ENCODE data around the gene TAF11L4.
A peak's percentile ranks its signal among the peaks of the same experiment; 100 is the strongest.
"Not testable (repeated sequence)": the region's sequence is repeated elsewhere in the genome, so short reads cannot be mapped to it uniquely, and the experiment has no call there.

TAF11L4 gene

DNA sequence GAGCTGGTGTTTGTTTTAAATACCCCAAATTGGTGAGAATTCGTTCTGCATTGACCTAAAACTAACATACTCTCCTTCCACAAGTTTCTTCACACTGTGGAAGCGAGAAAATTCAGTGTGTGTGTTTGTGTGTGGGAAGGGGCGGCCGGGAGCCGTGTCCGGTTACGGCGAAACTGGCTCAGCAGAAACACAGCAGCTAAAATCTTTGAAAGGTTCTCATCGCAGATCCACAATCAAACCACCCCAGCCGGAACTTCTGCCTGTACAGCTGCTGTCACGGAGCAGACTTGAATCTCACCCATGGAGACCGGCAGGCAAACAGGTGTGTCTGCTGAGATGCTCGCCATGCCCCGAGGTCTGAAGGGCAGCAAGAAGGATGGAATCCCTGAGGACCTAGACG, at the start of gene TAF11L4:
TAF11L4 (plus strand) TSS at position 301 of the 400 bp plus-strand sequence.
- not testable (repeated sequence) for DNase-seq (ENCODE audit: low read depth in 2 of 2)

DNA sequence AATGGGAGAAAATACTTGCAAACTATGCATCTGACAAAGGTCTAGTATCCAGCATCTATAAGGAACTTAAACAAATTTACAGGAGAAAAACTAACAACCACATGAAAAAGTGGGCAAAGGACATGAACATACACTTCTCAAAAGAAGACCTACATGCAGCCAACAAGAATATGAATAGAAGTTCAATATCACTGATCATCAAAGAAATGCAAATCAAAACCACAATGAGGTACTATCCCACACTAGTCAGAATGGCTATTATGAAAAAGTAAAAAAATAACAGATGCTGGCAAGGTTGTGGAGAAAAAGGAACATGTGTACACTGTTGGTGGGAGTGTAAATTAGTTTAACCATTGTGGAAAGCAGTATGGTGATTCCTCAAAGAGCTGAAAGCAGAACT, 46.5 kb upstream of the TAF11L4 start:
- DNase-seq (ENCODE audit: low read depth in 2 of 2): not testable (repeated sequence)

DNA sequence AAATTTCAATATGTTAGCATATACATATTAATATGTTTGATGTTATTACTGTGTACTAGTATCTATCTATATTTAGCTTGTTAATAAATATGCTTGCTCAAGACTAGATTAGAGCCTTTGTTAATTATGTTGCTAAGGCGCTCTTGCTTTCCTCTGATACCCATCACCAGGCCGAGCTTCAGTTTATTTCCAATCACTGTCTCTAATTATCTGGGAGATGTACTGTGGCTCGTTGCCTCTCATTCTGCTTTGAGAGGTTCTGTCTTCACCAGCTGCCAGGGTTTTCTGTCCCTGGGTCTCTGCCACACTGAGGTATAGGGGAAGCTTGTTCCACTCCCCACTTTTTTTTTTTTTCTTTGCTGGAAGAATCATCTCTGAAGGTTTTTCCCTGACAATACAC, 44.6 kb upstream of the TAF11L4 start:
- no peak for DNase-seq (ENCODE audit: low read depth in 2 of 2)

DNA sequence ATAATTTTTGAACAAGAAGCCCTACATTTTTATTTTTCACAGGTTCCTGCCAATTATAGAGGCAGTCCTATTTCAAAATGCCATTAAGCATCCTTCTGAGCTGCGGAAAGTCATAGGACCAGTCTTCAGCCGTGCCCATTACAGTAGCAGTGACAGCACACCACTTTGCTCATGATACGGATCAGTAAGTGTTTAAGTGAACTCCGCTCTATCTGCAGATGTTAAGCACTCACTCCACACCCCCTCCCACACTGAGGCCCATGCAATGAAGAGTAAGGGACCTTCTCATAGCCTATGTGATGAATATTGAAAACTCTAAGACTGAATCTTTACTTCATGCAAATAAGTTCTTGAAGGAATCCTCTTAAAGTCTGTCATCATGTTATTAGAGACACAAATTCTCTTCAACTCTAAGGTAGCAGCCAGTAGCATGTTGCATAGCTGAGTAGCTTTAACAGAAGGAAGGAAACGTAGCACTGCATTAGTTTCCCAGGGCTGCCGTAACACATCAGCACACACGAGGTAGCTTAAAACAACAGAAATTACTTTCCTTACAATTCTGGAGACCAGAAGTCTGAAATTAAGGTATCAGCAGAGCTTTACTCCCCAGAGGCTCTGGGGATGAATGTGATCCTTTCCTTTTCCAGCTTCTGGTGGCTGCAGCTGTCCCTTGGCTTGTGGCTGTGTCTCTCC, 43.9 kb upstream of the TAF11L4 start:
- DNase-seq (ENCODE audit: low read depth in 2 of 2): no peak

DNA sequence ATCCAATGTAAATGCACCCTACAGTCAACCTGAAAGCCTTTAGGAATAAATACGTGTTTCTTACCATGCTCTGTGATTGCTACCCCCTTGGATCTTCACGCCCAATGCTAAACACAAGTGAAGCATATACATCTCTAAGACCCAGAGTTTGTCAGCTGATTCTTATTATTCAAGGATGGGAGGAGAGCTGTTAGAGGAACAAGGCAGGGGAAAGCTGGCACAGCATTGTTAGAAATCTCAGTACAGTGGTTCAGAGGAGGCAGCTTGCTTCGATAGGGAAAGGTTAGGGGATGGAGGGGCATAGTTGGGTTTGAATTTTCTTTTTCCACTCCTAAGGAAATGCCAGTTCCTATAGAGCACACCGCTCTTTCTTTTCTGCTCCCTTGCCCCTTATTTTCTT, 40.2 kb upstream of the TAF11L4 start:
- no peak for DNase-seq (ENCODE audit: low read depth in 2 of 2)

DNA sequence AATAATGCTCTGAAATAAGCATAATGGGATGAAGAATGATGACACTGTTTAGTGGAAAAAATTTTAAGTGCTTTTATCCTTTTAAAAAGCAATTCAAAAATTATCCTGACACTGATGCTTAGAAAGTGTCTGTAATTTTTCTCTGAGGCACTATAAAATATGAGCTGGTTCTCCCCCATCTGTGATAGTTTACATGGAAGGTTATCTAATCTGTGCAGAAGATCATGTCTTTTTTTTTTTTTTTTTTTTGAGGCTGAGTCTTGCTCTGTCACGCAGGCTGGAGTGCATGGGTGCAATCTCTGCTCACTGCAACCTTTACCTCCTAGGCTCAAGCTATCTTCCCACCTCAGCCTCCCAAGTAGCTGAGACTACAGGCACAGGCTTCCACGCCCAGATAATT, 38.8 kb upstream of the TAF11L4 start:
- no peak for DNase-seq (ENCODE audit: low read depth in 2 of 2)

DNA sequence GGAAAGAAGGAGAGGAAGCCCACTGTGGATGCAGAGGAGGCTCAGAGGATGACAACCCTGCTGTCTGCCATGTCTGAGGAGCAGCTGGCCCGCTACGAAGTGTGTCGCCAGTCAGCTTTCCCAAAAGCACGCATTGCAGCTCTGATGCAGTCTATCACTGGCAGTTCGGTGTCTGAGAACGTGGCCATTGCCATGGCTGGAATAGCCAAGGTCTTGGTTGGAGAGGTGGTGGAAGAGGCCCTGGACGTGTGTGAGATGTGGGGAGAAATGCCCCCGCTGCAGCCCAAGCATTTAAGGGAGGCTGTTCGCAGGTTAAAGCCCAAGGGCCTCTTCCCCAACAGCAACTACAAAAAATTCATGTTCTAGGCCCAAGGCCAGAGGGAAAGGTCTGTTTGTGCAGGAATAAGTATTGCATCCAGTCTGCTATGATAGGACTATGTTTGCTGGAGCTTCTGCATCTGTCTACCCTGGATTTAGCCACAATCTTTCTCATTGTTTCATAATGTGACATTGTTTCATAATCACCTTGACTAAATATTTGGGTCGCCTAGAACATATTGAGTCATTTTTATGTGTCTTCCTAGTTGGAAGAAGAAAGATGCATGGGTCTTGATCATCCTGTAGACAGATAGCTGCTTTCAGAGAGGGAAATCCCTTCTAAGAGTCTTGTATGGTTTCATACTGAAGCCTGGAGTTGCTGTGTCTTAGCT, 35.0 kb upstream of the TAF11L4 start:
- not testable (repeated sequence) for DNase-seq (ENCODE audit: low read depth in 2 of 2)

DNA sequence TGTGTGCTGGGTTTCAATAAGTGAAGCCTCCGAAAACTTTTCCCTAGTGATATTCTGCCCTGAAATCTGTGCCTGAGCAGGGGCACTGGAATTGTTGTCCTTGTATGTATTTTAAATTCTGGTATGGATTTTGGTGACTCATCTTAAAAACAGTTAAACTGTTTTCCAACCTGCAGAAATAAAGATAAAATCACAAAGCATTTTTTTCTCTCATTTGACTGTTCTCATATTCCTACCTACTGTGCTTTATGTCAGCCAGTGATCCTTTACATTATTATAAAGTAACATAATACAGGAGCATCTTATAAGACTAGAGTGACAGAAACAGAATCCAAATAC, 34.5 kb upstream of the TAF11L4 start:
- DNase-seq (ENCODE audit: low read depth in 2 of 2): no peak

DNA sequence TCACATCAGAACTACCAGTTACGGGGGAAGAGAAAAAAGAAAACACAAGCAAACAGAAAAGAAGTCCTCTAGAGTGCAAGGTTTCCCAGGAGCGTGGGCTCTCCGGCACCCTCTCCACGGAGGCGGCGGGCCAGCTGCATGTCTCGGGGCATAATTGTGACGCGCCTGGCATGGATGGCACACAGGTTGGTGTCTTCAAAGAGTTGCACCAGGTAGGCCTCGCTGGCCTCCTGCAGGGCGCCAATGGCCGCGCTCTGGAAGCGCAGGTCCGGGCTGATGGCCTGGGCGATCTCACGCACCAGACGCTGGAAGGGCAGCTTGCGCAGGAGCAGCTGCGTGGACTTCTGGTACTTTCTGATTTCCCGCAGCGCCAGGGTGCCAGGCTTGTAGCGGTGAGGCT, 30.3 kb upstream of the TAF11L4 start:
- not testable (repeated sequence) for DNase-seq (ENCODE audit: low read depth in 2 of 2)

DNA sequence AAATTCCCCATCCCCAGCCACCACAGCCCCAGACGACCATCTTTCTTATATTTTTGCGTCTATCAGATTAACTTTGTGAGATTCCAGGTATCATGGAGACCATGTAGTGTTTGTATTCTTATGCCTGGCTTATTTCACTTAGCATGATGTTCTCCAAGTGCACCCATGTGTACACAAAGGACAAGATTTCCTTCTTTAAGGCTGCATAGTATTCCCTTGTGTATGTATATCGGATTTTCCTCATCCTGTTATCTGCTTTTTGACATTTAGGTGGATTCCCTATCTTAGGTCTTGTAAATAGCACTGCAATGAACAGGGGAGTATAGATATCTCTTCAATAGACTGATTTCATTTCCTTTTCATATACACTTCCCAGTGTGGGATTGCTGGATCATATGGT, 28.8 kb upstream of the TAF11L4 start:
- no peak for DNase-seq (ENCODE audit: low read depth in 2 of 2)

DNA sequence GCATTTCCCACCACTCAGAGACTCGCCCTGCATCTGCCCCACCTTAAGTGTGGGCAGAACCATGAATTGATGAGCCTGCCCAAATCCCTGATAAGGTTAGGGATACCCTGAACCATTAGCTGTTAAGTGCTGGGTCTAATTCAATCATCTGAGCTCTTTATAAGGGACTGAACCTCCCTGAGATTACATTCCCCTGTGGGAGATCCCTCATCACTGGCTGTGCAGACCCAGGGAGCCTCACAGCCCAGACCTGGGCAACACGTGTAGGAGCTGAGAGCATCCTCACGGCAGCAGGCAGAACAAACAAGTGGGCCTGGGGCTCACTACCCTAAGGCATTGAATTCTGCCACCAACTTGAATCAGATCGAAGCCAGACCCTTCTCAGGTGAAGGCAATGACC, 24.2 kb upstream of the TAF11L4 start:
- no peak for DNase-seq (ENCODE audit: low read depth in 2 of 2)

DNA sequence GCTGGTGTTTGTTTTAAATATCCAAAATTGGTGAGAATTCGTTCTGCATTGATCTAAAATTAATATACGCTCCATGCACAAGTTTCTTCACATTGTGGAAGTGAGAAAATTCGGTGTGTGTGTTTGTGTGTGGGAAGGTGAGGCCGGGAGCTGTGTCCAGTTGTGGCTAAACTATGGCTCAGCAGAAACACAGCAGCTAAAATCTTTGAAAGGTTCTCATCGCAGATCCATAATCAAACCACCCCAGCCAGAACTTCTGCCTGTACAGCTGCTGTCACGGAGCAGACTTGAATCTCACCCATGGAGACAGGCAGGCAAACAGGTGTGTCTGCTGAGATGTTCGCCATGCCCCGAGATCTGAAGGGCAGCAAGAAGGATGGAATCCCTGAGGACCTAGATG, 23.7 kb upstream of the TAF11L4 start, which contains the start of gene TAF11L2:
TAF11L2 (plus strand) TSS at position 301 of the 400 bp plus-strand sequence.
- not testable (repeated sequence) for DNase-seq (ENCODE audit: low read depth in 2 of 2)

DNA sequence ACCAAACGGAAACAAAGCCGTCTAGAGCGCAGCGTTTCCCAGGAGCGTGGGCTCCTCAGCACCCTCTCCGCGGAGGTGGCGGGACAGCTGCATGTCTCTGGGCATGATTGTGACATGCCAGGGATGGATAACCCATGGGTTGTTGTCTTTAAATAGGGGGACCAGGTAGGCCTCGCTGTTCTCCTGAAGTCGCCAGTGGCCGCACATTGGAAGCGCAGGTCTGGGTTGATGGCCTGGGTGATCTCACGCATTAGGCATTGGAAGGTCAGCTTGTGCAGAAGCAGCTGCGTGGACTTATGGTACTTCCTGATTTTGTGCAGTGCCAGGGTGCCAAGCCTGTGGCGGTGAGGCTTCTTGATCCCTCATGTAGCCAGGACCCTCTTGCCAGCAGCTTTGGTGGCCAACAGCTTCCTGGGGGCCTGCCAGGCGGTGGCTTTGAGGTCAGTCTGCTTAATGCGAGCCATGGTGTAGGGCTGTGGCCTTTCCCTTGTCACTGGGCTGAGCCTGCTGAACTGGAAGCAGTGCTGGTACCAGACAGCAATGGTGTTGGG, 9.8 kb upstream of the TAF11L4 start:
- no peak for DNase-seq (ENCODE audit: low read depth in 2 of 2)

DNA sequence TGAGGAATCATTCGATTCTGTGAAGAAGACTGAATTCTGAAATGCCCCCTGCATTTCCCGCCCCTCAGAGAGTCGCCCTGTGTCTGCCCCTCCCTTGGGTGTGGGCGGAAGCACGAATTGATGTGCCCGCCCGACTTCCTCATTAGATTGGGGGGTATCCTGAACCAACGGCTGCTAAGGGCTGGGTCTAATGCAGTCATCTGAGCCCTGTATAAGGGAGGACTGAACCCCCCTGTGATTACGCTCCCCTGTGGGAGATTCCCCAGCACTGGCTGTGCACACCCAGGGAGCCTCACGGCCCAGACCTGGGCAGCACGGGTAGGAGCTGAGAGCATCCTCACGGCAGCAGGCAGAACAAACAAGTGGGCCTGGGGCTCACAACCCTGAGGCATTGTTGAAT, 4.1 kb upstream of the TAF11L4 start:
- peak in 1 of 2 experiments; percentile 1 for DNase-seq (ENCODE audit: low read depth in 2 of 2)

DNA sequence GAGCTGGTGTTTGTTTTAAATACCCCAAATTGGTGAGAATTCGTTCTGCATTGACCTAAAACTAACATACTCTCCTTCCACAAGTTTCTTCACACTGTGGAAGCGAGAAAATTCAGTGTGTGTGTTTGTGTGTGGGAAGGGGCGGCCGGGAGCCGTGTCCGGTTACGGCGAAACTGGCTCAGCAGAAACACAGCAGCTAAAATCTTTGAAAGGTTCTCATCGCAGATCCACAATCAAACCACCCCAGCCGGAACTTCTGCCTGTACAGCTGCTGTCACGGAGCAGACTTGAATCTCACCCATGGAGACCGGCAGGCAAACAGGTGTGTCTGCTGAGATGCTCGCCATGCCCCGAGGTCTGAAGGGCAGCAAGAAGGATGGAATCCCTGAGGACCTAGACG, 3.5 kb upstream of the TAF11L4 start, which contains the start of gene TAF11L3:
TAF11L3 (plus strand) TSS at position 301 of the 400 bp plus-strand sequence.
- DNase-seq (ENCODE audit: low read depth in 2 of 2): not testable (repeated sequence)

DNA sequence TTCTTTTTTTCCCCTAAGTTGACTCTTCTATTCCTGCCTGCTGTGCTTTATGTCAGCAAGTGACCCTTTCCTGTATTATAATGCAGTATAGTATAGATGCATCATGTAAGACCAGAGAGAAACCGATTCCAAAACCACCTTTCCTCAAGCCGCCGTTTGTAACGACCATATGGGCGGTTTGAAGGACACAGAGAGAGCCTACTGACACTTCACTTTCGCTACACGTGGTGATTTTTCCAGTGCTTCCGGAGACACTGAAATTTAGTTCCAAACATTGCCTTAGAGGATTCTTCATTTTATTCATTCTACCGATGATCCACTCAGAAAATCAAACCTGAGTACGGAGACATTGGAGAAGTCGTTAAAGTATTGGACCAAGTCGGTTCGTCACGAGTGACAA, 2.1 kb upstream of the TAF11L4 start:
- DNase-seq (ENCODE audit: low read depth in 2 of 2): not testable (repeated sequence)

DNA sequence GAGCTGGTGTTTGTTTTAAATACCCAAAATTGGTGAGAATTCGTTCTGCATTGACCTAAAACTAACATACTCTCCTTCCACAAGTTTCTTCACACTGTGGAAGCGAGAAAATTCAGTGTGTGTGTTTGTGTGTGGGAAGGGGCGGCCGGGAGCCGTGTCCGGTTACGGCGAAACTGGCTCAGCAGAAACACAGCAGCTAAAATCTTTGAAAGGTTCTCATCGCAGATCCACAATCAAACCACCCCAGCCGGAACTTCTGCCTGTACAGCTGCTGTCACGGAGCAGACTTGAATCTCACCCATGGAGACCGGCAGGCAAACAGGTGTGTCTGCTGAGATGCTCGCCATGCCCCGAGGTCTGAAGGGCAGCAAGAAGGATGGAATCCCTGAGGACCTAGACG, 3.3 kb downstream of the TAF11L4 start, which contains the start of gene TAF11L5:
TAF11L5 (plus strand) TSS at position 301 of the 400 bp plus-strand sequence.
- DNase-seq (ENCODE audit: low read depth in 2 of 2): not testable (repeated sequence)

DNA sequence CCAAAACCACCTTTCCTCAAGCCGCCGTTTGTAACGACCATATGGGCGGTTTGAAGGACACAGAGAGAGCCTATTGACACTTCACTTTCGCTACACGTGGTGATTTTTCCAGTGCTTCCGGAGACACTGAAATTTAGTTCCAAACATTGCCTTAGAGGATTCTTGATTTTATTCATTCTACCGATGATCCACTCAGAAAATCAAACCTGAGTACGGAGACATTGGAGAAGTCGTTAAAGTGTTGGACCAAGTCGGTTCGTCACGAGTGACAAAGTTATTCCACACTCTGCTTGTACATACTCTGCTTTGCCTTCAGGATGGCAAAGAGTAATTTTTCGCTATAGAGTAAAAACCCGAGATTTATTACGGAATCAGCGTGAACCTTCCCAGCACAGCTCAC, 4.9 kb downstream of the TAF11L4 start:
- DNase-seq (ENCODE audit: low read depth in 2 of 2): not testable (repeated sequence)

DNA sequence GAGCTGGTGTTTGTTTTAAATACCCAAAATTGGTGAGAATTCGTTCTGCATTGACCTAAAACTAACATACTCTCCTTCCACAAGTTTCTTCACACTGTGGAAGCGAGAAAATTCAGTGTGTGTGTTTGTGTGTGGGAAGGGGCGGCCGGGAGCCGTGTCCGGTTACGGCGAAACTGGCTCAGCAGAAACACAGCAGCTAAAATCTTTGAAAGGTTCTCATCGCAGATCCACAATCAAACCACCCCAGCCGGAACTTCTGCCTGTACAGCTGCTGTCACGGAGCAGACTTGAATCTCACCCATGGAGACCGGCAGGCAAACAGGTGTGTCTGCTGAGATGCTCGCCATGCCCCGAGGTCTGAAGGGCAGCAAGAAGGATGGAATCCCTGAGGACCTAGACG, 6.8 kb downstream of the TAF11L4 start, which contains the start of gene TAF11L6:
TAF11L6 (plus strand) TSS at position 301 of the 400 bp plus-strand sequence.
- not testable (repeated sequence) for DNase-seq (ENCODE audit: low read depth in 2 of 2)
